Endodermal cell (in vitro differentiated cells): ENCODE data around the gene IFI16. TPM values are rescaled to one million over a fixed set of nuclear protein-coding genes. Genes with fewer than 3 reads are reported as not detected.

Experiments used
- DNase-seq: peaks from one replicate; pipeline ENCODE4 v3.0.0-alpha.2; 2017
- H3K27ac ChIP-seq: 2 replicates; pipeline ENCODE4 v1.5.1; 2013; ENCODE audit warnings: mild to moderate bottlenecking, low read depth, low read length, moderate library complexity
- H3K27me3 ChIP-seq: 2 replicates; pipeline ENCODE4 v1.6.1; 2013; ENCODE audit warnings: mild to moderate bottlenecking, low read length, moderate library complexity; ENCODE audit not compliant: insufficient read depth, control insufficient read depth, poor library complexity, severe bottlenecking
- H3K36me3 ChIP-seq: 2 replicates; pipeline ENCODE4 v1.7.0; 2013; ENCODE audit warnings: mild to moderate bottlenecking, low read length, moderate library complexity; ENCODE audit not compliant: control insufficient read depth, insufficient read depth
- H3K4me1 ChIP-seq: one replicate; pipeline ENCODE4 v1.7.0; 2013; ENCODE audit warnings: low read length; ENCODE audit not compliant: control insufficient read depth, insufficient read depth
- H3K4me3 ChIP-seq: 2 replicates; pipeline ENCODE4 v1.5.1; 2013; ENCODE audit warnings: mild to moderate bottlenecking, low read length, moderate library complexity
- H3K9ac ChIP-seq: 2 replicates; pipeline ENCODE4 v1.6.1; 2013; ENCODE audit warnings: mild to moderate bottlenecking, low read length, moderate library complexity; ENCODE audit not compliant: poor library complexity, severe bottlenecking; ENCODE audit errors: extremely low read depth
- H3K9me3 ChIP-seq: 2 replicates; pipeline ENCODE4 v1.6.1; 2013; ENCODE audit warnings: mild to moderate bottlenecking, low read length, moderate library complexity; ENCODE audit not compliant: control insufficient read depth
- H3K27ac Mint-ChIP-seq: 2 replicates; pipeline ENCODE4 v1.8.0; 2020; ENCODE audit warnings: mixed read lengths
- H3K27me3 Mint-ChIP-seq: 2 replicates; pipeline ENCODE4 v1.8.0; 2021; ENCODE audit warnings: mild to moderate bottlenecking, mixed read lengths; ENCODE audit not compliant: insufficient read depth
- H3K36me3 Mint-ChIP-seq: 2 replicates; pipeline ENCODE4 v1.8.0; 2020; ENCODE audit warnings: low read depth, mixed read lengths
- H3K4me1 Mint-ChIP-seq: 2 replicates; pipeline ENCODE4 v1.8.0; 2020; ENCODE audit warnings: mixed read lengths
- H3K4me3 Mint-ChIP-seq: 2 replicates; pipeline ENCODE4 v1.8.0; 2020; ENCODE audit warnings: mild to moderate bottlenecking, moderate library complexity, mixed read lengths
- H3K9me3 Mint-ChIP-seq: 2 replicates; pipeline ENCODE4 v1.8.0; 2020; ENCODE audit warnings: mild to moderate bottlenecking, mixed read lengths
- WGBS, 2 experiments: methylation state at CpG; one replicate each; pipeline versions ENCODE4 v1.1.5 to v1.1.7; 2013; ENCODE audit warnings: missing lambda C conversion rate in 2 of 2, mixed read lengths in 1 of 2; ENCODE audit not compliant: insufficient coverage in 1 of 2, insufficient read length in 1 of 2; 5-methylcytosine and 5-hydroxymethylcytosine counted together
- total RNA-seq, 2 donors: library from RNA; stranded (reverse); fragmentation: NEBNext Ultra II Directional in 1 of 2; extraction: Animal tissue kit (Norgen Biotek cat#: 25700) in 1 of 2; gene quantifications; 2 replicates in 1 of 2; 3 replicates in 1 of 2; pipeline ENCODE4 v1.2.1, GENCODE V29; 2021
- TF ChIP-seq, protein P1 (sequence below): fragments of 200-600 bp; sonication (generic); conservative IDR thresholded peaks from 2 replicates; pipeline ENCODE4 v1.5.0; 2021; ENCODE audit warnings: antibody characterized with exemption, mild to moderate bottlenecking

Gene IFI16
- total RNA-seq, 2 donors from 2014 or later, result 10.4 to 11.9 TPM

GRCh38 chr1:158983235-158983634 lies 26.5 kb upstream of the IFI16 start:
- 80 to 97% methylated on average over 1 to 2 of the region's 2 CpGs for WGBS, 2 experiments
- no peaks in the 10 kb centered on the region for H3K27me3 Mint-ChIP-seq
- TF ChIP-seq, protein P1, sequence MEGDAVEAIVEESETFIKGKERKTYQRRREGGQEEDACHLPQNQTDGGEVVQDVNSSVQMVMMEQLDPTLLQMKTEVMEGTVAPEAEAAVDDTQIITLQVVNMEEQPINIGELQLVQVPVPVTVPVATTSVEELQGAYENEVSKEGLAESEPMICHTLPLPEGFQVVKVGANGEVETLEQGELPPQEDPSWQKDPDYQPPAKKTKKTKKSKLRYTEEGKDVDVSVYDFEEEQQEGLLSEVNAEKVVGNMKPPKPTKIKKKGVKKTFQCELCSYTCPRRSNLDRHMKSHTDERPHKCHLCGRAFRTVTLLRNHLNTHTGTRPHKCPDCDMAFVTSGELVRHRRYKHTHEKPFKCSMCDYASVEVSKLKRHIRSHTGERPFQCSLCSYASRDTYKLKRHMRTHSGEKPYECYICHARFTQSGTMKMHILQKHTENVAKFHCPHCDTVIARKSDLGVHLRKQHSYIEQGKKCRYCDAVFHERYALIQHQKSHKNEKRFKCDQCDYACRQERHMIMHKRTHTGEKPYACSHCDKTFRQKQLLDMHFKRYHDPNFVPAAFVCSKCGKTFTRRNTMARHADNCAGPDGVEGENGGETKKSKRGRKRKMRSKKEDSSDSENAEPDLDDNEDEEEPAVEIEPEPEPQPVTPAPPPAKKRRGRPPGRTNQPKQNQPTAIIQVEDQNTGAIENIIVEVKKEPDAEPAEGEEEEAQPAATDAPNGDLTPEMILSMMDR, result no peak

GRCh38 chr1:158984386-158984785 lies 25.3 kb upstream of the IFI16 start:
- H3K27me3 Mint-ChIP-seq, result peaks cover 1% of the 10 kb centered on the region

More at GRCh38 chr1:158983235-158983634, 26.5 kb upstream of the IFI16 start:
- DNase-seq, result no peak
- H3K9me3 Mint-ChIP-seq, result peaks cover 33% of the 10 kb centered on the region
- no peaks in the 10 kb centered on the region for H3K4me1 ChIP-seq
- H3K36me3 Mint-ChIP-seq, result no peaks in the 10 kb centered on the region
- no peaks in the 10 kb centered on the region for H3K27me3 ChIP-seq
- H3K4me1 Mint-ChIP-seq, result no peaks in the 10 kb centered on the region
- no peaks in the 10 kb centered on the region for H3K36me3 ChIP-seq
- no peak overlapping the region for H3K27ac ChIP-seq
- H3K27ac Mint-ChIP-seq, result no peak overlapping the region
- H3K9me3 ChIP-seq, result peaks cover 21% of the 10 kb centered on the region
- H3K4me3 ChIP-seq, result no peak overlapping the region
- no peak overlapping the region for H3K9ac ChIP-seq
- H3K4me3 Mint-ChIP-seq, result no peak overlapping the region

GRCh38 chr1:158989424-158989823 lies 20.3 kb upstream of the IFI16 start:
- H3K9ac ChIP-seq, result no peak overlapping the region
- H3K4me3 ChIP-seq, result no peak overlapping the region
- Mint-ChIP-seq H3K36me3 (no peaks in the 10 kb centered on the region), H3K27ac (no peak overlapping the region), H3K4me1 (no peaks in the 10 kb centered on the region), H3K27me3 (peaks cover 1% of the 10 kb centered on the region), H3K4me3 (no peak overlapping the region), H3K9me3 (peaks cover 2% of the 10 kb centered on the region)
- no peak for DNase-seq
- no peak overlapping the region for H3K27ac ChIP-seq
- no peaks in the 10 kb centered on the region for H3K4me1 ChIP-seq
- H3K36me3 ChIP-seq, result no peaks in the 10 kb centered on the region
- 88% methylated on average over 1 of the region's 1 CpG; no CpG with 5 or more reads in 1 of the 2 experiments for WGBS, 2 experiments
- TF ChIP-seq, protein P1, result no peak
- H3K9me3 ChIP-seq, result peaks cover 9% of the 10 kb centered on the region
- no peaks in the 10 kb centered on the region for H3K27me3 ChIP-seq

More at GRCh38 chr1:158984386-158984785, 25.3 kb upstream of the IFI16 start:
- H3K36me3 Mint-ChIP-seq, result no peaks in the 10 kb centered on the region
- TF ChIP-seq, protein P1, result no peak
- no peak overlapping the region for H3K4me3 Mint-ChIP-seq
- no peak for DNase-seq
- peaks cover 21% of the 10 kb centered on the region for H3K9me3 ChIP-seq
- no peaks in the 10 kb centered on the region for H3K36me3 ChIP-seq
- H3K9ac ChIP-seq, result no peak overlapping the region
- no peak overlapping the region for H3K4me3 ChIP-seq
- no peak overlapping the region for H3K27ac Mint-ChIP-seq
- H3K27ac ChIP-seq, result no peak overlapping the region
- no peaks in the 10 kb centered on the region for H3K27me3 ChIP-seq
- no peaks in the 10 kb centered on the region for H3K4me1 ChIP-seq
- H3K4me1 Mint-ChIP-seq, result no peaks in the 10 kb centered on the region
- peaks cover 33% of the 10 kb centered on the region for H3K9me3 Mint-ChIP-seq
